ENCODE data around the gene UBE2N.
A peak's percentile ranks its signal among the peaks of the same experiment; 100 is the strongest.

UBE2N gene

DNA sequence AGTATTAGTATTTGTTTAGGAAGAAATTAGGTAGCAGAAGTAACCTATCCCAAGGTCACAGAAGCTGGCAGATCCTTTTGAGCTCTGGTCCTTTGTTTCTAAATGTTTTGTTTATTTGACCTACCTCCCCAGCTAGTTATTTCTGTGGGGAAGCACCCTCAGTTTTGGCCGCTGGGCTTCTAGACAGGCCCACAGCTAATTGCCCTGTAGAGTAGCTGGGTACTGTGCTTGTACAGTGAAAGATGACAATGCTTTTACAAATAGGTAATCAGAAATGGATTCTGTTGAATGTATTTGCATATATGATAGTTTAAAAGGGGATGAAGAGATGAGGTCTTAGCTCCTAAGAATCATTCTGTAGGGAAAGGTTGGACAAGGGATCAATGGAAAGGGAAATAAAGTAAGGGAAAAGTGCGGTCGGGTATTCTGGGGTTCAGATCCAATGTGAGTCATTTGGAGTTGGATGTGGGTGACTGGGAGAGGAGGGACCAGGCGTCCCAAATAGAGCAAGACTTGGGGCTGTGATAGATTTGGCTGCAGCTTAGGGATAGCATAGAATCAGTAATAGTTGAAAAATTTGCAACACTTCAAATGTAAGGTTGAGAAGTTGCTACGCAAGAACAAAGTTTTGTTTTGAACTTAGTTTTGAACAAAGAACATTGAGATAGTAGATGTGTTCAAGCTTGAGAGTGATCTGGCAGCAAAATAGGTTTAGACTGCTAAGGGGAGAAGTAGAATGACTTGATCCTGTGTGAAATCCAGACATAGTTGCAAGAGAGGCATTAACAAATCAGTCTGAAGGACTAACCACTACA is 60.4 kb downstream of the UBE2N start:
- no peak for TF ChIP-seq CTCF (IDR thresholded peaks at IDR 0.05; ENCODE audit: low read length, missing control alignments)
- peak overlapping the region; percentile 87 for H3K4me3 ChIP-seq (replicated peaks; ENCODE audit: low read depth, low read length)
- no peak for DNase-seq (ENCODE audit: low read depth)

DNA sequence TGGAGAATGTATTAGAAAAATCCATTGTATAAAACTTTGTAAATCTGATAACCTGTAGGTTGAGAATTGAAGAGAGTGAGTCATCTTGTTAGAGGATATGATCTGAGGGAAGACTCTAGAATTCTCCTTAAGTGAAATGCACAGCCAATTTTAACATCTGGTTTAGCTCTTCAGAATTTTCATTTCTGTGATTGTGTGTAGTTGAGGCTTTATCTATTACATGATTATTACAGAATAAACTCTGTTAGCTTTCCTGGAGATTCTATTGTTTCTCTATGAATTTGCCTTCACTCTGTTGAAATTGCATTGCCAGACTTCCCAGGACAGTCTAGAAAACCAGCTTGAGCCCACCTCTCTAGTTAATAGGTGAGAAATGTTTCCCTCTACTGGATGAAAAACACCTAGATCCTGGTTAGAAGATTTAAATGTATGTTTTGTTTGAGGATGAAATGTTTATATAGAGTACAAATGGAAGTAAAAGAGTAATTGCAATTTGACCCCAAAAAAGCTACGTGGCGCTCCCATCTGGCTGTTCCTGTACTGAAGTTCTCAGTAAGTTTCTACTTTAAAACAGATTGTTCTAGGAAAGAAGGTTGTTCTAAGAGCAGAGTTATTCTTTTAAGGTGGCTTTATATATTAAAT is 61.1 kb downstream of the UBE2N start:
- TF ChIP-seq CTCF (IDR thresholded peaks at IDR 0.05; ENCODE audit: low read length, missing control alignments) = peak; percentile 28
- peak; percentile 67 for DNase-seq (ENCODE audit: low read depth)

DNA sequence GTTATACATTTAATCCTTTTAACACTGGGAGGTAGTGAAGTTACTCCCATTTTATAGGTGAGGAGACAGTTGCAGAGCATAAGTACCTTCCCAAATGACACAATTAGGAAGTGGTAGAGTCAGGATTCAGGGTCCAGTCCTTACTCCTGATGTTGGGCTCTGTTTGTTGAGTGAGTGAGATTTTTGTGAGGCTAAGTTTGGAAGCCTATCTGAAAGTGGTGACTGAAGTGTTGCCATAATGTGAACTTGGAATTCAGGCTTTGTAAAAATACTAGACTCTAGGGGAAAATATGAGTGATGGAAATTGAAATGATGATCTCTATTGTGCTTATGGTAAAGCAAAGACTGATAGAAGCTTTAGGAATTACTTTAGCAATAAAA is 61.8 kb downstream of the UBE2N start:
- peak overlapping the region; percentile 87 for H3K4me3 ChIP-seq (replicated peaks; ENCODE audit: low read depth, low read length)
- no peak for TF ChIP-seq CTCF (IDR thresholded peaks at IDR 0.05; ENCODE audit: low read length, missing control alignments)
- DNase-seq (ENCODE audit: low read depth) = no peak

More for the DNA sequence above, 61.1 kb downstream of the UBE2N start:
- H3K4me3 ChIP-seq (replicated peaks; ENCODE audit: low read depth, low read length) = peak overlapping the region; percentile 87

DNA sequence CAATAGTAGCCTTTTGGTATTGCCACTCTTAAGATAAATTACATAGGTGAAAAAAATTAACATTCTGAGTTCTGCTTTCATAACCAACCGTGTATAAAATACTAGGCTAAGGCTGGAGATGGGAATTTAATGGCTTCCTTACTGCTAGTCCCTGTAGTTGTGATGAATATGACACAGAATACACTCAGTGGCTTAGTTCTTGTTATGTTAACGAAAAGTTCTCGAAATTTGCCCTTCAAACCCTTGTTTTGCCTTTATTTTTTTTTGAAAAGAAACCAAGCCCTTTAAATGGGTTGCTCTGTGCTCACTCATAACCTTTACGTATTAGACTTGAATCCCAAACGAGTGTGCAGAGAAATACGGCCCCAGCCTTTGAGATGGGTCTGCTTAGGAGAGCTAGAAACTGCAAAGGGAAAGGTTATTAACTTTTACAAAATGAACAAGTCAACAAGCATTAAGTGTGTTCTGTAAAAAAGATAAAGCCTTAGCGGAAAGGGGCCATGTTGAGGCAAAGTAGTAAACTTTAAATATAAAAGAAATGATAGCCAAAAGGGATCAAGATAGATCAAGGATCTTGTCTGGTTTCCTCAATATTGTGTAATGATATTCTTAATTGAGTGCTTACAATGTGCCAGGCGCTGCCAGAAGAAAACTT is 62.3 kb downstream of the UBE2N start:
- H3K4me3 ChIP-seq (replicated peaks; ENCODE audit: low read depth, low read length) = peak overlapping the region; percentile 87
- no peak for TF ChIP-seq CTCF (IDR thresholded peaks at IDR 0.05; ENCODE audit: low read length, missing control alignments)
- DNase-seq (ENCODE audit: low read depth) = no peak

- no peak for TF ChIP-seq CTCF (IDR thresholded peaks at IDR 0.05; ENCODE audit: low read length, missing control alignments)
- H3K4me3 ChIP-seq (replicated peaks; ENCODE audit: low read depth, low read length) = peak overlapping the region; percentile 87
- DNase-seq (ENCODE audit: low read depth) = no peak
Measured at GRCh38 chr12:93378998-93379325, 62.8 kb downstream of the UBE2N start.

GRCh38 chr12:93378196-93378997 is 63.4 kb downstream of the UBE2N start:
- peak; percentile 72 for DNase-seq (ENCODE audit: low read depth)
- H3K4me3 ChIP-seq (replicated peaks; ENCODE audit: low read depth, low read length) = peak overlapping the region; percentile 87

Data from fibroblast of pulmonary artery (primary cell).